ENCODE measurements around the gene TMEM178A.

The TMEM178A gene

GRCh38 chr2:39762448-39762847 lies 96.7 kb downstream of the TMEM178A start:
- DNase-seq = no peak

Data from NCI-H524 (cell line).